ENCODE data around the gene ASPHD2. TPM values are rescaled to one million over a fixed set of nuclear protein-coding genes. Genes with fewer than 3 reads are reported as not detected.
A peak's percentile ranks its signal among the peaks of the same experiment; 100 is the strongest.

The ASPHD2 gene
- total RNA-seq, 1 experiment from 2014 or later: 2.7 TPM

DNA sequence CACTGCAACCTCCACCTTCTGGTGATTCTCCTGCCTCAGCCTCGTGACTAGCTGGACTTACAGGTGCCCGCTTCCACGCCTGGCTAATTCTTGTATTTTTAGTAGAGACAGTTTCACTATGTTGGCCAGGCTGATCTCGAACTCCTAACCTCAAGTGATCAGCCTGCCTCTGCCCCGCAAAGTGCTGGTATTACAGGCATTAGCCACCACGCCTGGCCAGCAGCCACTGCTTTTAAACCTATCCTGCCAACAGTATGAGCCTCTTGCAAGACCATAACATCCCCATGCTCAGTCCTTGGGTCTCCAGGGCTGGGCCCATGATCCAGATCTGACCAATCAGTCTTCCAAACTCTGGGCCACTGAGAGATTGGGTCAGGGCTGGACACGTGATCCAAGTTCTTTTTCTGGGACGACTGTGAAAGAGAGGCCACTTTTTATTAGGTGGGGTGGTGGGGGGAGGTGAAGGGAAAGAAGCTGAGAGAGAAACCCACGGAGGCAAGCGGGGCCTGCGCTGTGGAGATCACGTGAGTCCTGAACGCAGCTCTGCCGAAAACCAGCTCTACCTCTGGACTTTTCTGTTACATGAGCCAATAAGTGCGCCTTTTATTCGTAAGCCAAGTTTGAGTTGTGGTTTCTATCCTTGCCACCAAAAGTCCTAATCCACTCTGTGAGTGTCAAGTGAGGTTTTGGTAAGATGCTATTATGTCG lies 17.9 kb downstream of the ASPHD2 start:
- no peak for DNase-seq (ENCODE audit: low read depth)

DNA sequence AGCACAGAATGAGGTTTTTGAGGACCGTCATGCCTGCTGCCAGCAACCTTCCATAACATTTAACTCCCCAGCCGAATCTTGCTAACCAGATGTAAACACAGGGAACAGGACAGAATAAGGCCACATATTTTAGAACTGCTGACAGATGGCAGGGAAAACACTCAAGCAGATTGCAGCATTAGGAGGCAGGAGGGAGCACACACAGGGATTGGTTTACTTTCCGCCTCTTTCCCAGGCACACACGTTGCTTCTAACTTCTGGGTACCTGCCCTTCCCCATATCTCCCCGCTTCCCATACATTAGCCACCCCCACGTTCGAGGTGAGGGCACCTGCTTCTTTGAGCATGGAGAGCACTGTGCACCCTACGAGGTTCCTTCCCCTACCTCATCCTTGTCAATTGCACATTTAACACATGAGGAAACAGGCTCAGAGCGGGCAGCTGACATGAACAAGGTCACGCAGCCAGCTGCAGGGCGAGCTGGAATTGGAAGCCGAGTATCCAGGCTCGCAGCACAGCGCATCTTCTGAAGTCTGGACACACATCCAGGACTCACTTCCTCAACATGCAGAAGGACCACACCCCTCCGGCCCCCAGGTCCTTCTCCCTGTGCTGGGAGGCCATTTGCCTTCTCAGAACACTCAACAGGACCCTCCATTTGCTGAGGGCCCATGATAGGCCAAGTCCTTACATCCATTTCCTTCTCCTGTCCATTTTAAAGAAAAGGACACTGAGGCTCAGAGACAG lies 18.7 kb downstream of the ASPHD2 start:
- DNase-seq (ENCODE audit: low read depth): no peak

DNA sequence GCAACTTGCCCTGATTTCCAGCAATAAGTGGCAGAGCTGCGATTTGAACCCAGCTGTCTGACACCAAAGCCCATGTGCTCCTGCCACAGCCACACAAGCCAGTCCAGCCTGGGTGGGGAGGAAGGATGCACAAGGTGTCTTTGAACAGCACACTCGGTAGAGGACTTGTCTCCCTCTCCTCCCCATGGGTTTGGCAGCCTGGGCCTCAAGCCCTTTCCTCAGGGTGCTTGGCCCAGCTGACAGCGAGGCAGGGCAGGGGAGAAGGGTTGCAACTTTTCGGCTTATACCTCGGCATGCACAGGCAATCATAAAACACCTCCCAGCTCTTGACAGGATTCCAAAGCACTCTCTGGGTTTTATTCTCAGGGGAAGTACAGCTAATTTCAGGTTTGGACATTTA lies 19.3 kb downstream of the ASPHD2 start:
- DNase-seq (ENCODE audit: low read depth): no peak

DNA sequence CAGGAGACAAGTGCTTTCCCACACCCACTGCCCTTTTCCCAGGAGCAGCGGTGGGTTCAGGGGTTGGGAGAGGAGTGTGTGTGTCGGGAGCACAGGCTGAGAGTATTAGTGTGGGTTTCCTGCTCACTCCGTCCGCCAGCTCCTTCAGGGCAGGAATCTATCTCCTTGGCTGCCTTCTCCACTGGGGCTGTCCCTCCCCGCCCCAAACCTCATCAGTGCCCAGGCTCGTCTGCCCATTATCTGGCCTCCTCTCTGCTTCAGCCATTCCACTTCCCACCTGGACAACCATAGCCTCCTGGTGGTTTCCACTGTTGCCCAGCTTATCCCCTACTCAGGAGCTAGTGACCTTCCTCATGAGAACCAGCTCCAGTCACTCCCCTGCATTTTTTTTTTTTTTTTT lies 19.9 kb downstream of the ASPHD2 start:
- no peak for DNase-seq (ENCODE audit: low read depth)

DNA sequence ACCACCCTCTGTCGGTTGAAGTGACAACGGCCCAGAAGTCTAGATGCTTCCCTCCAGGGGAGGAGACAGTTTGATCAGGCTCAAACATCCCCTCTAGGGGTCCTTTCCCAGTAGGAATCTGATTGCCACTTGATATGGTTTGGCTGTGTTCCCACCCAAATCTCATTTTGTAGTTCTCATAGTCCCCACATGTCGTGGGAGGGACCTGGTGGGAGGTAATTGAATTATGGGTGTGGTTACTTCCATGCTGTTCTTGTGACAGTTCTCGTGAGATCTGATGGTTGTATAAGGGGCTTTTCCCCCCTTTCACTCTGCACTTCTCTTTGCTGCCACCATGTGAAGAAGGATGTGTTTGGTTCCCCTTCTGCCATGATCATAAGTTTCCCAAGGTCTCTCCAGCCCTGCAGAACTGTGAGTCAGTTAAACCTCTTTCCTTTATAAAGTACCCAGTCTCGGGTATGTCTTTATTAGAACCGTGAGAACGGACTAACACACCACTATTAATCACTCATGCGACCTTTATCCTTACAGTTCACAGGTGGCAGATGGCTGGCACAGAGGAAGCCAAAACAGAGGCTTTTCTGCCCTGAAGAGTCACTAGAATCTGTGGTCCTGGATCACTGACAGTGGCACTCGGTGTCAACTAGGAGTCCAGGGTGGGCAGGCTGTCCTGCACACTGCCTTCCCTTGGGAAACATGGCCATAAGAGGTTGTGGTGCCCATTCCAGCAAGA lies 21.6 kb downstream of the ASPHD2 start:
- no peak for DNase-seq (ENCODE audit: low read depth)

DNA sequence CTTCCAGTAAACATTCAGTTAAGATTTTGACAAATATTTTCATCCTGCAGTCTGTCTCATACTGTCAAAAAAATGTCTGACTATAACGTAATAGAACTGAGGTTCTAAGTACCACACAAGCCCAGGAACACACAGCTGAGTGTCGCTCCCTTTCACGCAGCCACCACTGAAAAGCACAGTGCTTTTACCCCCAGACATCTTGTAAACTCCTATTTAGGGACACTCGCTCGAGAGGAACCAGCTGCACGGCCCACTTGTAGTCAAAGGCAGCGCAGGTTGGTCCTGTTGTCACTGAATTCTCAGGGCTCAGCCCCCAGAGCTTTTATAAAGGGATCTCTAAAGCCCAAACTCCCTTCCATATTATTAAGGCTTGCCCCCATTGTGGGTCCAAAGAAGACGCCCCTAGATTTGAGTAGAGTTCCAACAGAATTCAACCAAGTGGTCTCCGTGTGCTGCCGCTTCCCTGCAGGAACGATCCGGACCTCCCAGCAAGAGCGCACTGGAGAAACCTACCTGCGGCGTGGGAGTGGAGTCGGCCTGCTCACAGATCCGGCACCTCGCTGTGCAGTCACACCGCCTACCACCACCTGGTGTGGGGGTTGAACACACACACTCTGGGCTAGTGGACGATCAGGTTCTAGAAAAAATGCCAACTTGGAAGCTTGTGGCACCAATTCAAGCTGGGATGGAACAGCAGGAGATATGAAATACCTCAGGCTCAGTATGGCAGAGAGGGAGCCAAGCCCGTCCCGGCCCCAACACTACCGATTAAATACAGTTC lies 23.4 kb downstream of the ASPHD2 start:
- no peak for DNase-seq (ENCODE audit: low read depth)

DNA sequence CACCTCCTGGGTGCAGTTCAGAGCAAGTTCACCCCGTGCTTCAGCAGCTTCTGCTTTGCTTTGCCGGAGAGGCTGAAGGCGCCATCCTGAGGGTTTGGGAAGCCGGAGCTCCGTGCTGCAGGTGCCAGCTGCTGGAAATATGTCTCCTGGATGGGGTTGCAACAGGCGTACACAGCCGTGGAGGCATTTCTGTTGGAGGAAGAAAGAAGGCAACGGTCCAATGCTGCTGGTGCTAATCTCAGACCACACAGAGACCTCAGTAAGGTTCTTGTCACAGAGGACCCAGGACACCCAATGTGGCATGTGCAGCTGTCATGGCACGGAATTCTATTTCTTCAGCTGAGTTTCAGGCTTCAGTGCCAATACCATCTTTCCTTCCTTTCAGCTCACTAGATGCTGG lies 24.2 kb downstream of the ASPHD2 start:
- DNase-seq (ENCODE audit: low read depth): no peak

DNA sequence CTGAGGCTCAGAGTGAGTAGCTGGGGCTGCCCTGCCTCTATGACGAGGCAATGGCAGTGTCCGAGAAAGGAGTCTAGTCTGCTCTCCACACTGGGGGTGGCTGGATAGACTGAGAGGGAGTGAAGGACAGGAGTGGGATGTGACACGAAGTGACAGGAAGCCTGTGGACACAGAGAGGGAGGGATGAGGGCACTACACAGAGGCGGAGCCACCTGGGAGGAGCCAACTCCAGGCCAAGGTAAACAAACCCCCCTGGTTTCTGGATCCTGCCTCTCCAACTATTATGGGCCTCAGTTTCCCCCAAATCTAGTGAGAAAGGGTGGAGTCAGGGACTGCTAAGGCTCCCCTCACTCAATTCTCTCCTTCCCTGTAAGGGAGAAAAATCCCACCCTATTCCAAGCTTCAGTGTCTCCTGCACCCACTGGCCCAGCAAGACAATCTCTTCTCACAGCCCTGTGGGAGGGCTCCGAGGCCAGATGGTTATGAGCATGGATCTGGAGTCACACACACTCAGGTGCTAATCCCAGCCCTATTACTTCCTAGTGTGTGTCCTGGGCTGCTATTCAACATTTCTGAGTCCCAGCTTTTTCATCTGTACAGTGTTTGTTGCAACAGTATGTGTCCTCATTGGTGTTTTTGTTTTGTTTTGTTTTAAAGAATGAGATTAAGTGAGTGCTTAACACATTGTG lies 24.9 kb downstream of the ASPHD2 start:
- no peak for DNase-seq (ENCODE audit: low read depth)

DNA sequence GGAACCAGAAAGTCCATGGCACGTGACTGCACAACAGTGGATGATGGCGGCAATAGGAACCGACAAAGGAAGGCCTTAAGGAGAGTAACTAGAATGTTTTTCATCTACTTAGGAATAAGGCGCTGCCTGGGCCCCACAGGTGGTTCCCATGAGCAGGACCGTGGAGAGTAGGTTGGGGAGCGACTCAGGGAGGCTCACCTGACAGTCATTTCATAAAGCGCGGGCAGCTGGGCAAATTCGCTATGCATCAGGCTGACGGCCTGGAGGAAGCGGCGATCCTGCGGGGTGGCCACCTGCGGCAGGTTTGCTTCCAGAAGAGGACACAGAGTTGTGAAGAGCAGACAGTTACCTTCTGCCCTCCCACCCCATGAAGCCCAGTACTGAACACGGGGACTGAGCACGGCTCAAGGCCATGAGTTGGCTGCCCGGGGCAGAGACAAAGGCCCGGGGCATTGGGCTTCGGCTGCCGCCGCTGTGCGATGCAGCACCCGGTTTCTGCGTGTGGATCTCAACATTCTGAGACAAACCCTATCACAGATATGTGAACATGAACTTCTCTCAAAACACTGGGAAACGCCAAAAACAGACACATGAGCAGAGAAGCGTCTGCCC lies 28.7 kb downstream of the ASPHD2 start:
- DNase-seq (ENCODE audit: low read depth): no peak

DNA sequence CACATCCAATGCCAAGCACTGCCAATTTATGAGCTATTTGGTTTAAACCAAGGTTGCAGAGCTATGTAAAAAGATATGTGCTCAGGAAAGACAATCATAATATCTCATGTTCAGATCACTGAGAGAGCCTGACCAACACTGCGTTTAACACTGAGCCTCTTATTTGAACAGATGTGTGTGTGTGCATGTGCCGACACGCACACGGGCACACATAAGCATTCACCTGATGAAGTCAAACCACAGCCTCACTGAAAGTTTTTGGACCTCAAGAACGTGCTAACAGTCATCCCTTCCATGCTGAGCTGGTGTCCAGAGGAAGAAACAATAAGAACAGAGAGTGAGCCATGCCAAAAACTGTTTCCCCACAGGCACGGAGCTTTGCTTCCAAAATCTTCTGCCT lies 31.1 kb downstream of the ASPHD2 start:
- no peak for DNase-seq (ENCODE audit: low read depth)

DNA sequence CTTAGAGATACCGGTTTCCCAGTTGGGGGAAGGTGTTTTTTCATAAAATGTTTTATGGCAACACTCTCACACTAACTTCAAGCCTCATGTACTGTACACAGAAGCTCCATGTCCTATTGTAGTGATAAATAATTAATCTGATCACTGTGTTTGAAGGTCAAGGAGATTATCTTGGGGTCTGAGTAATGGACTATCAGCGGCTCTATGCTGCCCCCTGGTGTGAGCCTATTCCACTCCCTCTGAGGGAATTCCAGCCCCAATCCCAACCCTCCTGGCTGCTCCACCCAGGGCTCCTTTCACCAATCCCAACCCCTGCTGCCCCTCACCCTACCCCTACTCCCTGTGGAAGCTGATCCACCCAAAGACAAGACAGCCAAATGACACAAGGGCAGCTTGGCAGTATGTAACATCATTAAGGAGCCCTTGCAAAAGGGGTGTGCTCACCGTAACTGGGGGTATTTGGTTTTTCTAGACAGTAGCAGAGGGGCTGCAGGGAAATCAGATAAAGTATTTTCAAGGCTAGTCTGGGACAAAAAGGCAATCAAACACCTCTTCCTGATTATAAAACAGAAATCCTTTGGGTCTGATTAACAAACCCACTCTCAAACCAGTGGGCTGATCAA lies 32.2 kb downstream of the ASPHD2 start:
- peak; percentile 25 for DNase-seq (ENCODE audit: low read depth)

DNA sequence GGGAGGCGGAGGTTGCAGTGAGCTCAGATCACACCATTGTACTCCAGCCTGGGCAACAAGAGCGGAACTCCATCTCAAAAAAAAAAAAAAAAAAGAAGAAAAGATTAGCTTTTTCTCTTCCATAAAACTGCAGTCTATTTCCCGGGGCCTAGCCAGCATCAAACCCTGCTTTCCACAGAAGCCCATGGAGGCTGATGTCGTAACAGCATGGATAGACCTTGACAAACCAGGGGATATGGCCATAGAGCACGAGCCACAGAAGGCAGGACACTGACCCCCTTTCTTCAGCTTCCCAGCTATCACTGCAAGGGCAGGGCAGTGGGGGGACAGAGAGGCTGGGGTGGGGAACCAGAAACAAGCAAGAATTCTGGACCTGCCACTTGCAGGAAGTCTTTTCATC lies 33.0 kb downstream of the ASPHD2 start:
- DNase-seq (ENCODE audit: low read depth): no peak

DNA sequence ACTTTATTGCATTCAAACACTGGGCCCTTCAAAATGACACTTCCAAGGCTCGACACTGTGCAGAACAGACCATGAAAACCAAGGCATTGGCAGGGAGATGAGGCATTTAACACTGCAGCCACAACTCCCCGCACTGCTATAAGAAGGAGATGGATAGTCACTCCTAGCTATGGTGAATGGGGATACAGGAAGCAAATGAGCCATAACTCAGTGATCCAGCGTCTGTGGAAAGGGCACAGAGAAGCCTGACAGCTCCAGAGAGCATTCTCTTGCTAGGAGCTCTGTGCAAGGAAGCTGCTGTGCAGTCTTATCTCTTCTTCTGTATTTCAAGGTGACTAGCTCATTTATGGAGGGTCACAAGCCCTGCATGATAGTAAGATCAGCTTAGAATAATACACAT lies 33.6 kb downstream of the ASPHD2 start:
- no peak for DNase-seq (ENCODE audit: low read depth)

DNA sequence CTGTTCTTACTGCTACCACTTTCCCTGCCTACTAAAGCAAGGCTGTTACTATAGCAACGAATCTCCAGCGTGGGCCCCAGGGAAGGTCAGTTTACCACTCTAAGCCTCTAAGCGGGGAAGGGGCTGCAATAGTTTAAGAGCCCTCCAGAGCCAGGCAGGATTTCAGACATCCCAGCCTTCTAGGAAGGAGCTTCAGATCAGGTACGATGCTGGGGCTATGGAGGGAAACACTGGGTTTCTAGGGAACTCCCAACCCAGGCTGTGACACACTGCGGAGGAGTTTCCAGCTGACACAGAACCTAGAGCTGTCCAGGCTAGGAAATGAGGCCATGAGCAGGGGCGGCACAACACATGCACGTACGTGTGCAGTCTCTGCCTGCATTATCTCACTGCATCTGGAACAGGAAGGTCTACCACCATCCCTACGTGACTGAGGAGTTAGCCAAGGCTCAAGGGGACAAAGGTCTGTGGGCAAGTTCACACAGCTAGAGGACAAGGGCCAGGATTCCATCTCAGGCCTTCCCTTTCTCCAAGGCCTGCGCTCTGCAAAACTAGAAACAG lies 34.1 kb downstream of the ASPHD2 start:
- no peak for DNase-seq (ENCODE audit: low read depth)

DNA sequence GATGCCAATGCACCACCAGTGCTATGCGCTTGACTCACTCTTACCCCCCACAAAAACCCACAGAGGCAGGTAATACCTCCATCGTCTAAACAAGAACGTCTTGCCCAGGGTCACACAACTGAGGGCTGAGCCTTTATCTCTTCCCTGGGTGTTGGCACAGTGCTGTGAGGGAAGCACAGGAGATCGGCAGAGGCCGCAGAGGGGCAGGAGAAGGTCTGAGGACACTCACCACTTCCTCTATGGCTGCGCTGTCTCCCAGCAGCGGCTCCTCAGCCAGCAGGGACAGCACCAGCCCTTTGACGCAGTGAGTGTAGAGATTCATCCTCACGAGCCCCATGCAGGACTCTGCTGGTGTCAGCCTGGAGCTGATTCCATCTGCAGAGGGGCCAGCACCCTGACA lies 34.6 kb downstream of the ASPHD2 start:
- no peak for DNase-seq (ENCODE audit: low read depth)

DNA sequence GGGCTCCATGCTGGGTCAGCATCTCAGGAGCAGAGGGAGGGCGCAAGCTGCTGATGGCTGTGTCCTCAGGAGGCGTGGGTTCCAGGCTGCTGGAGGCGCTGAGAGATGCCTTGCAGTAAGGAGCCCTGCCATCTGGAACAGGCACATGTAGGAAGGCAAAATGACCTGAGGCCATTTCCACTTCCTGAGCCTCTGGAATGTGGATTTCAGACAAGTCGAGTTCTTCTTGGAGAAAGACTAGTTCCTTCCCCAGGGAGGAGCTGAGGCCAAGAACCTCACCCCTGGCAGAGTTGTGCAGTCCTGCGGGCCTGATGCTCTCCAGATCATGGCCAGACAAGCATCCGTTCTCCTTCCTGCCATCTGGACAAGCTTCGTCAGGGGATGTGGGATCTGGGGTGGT lies 35.3 kb downstream of the ASPHD2 start:
- peak; percentile 64 for DNase-seq (ENCODE audit: low read depth)

DNA sequence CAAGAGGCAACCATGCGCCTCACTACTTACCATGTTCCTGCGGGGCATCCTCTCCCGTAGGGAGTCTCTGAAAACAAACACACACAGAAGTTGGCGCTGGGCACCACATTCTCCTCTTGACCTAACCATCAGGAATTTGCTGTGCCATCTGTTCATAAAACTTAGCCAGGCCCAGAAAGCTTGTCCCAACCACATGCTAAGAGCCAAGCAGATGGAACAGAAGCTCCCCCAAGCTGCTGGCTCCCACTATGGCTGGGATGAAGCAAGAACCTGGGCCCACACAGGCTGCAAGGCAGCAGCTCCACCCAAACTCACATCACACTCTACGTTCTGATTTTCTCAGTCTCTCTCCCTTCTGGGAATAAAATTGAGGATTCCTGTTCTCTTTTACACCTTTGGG lies 37.1 kb downstream of the ASPHD2 start:
- DNase-seq (ENCODE audit: low read depth): no peak

DNA sequence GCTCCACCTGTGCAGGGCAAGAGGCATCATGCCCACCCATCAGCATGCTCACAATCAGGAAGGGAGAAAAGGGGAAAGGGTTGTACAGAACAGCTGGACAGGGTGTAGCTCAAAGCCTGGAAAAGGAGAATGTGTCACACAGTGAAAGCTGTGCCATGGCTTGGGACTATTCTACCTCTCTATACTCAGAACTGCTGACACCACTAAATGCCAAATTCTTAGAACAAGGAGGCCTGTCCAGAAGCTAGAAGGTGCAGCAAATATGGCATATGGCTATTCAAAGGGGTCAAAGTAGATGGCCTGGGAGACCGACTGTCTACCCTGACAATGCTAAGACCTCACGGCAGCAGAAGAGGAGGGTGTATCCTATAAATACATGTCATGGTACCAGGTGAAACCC lies 41.7 kb downstream of the ASPHD2 start:
- no peak for DNase-seq (ENCODE audit: low read depth)

DNA sequence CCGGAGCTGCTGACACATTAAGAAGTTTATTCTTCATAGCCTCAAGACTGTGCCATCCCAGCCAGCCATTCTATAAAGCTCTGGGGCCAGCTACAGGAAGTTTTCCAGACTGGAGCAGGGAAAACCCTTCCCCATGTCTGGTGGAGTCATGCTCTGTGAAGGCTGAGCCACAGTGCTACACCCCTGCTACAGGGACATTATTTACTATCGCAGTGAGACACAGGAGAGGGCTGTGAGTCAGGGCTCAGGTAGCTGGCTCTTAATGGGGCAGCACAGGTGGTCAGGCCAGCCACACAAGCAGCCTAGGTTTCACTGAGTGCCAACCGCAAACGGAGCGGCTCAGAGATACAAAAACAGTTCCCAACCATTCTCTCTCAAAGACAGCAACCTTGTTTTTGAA lies 42.5 kb downstream of the ASPHD2 start:
- DNase-seq (ENCODE audit: low read depth): peak; percentile 95

DNA sequence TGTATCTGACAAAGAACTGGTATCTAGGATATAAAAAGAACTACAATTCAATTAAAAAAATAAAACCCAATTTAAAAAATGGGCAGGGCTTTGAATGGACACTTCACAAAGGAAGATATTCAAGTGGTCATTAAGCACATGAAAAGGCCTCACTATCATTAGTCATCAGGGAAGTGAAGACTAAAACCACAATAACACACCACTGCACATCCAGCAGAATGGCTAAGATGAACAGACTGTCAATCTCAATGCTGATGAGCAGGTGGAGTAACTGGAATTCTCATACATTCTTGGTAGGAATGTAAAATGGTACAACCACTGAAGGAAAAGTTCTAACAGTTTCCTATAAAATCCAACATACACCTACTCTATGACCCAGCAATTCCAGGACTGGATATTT lies 45.6 kb downstream of the ASPHD2 start:
- DNase-seq (ENCODE audit: low read depth): peak; percentile 54
